ELF-1 (cell line): ENCODE results near the gene RHBDF2.
"Not testable (repeated sequence)": the region's sequence is repeated elsewhere in the genome, so short reads cannot be mapped to it uniquely, and the experiment has no call there.

Experiments used
- DNase-seq: peaks from one replicate; pipeline ENCODE4 v3.0.0-alpha.2; 2016; ENCODE audit warnings: low read depth, low spot score

RHBDF2 gene

GRCh38 chr17:76524598-76525512 lies 23.6 kb upstream of the RHBDF2 start:
- no peak for DNase-seq

- peak; percentile 91 for DNase-seq
Observed at GRCh38 chr17:76523084-76524037, 22.1 kb upstream of the RHBDF2 start.

- DNase-seq: not testable (repeated sequence)
Observed at GRCh38 chr17:76521683-76522082, 20.5 kb upstream of the RHBDF2 start.

- DNase-seq: no peak
Observed at GRCh38 chr17:76521262-76521661, 20.0 kb upstream of the RHBDF2 start.

GRCh38 chr17:76519048-76519966 lies 18.1 kb upstream of the RHBDF2 start:
- no peak for DNase-seq

GRCh38 chr17:76517638-76518038 lies 16.4 kb upstream of the RHBDF2 start:
- DNase-seq: no peak

GRCh38 chr17:76515274-76515949 lies 14.2 kb upstream of the RHBDF2 start:
- DNase-seq: no peak

GRCh38 chr17:76514355-76514754 lies 13.1 kb upstream of the RHBDF2 start:
- not testable (repeated sequence) for DNase-seq

- no peak for DNase-seq
Observed at GRCh38 chr17:76513306-76513692, 12.1 kb upstream of the RHBDF2 start.

- DNase-seq: no peak
Observed at GRCh38 chr17:76512366-76513305, 11.4 kb upstream of the RHBDF2 start.

- DNase-seq: no peak
Observed at GRCh38 chr17:76511668-76512365, 10.6 kb upstream of the RHBDF2 start.

GRCh38 chr17:76510831-76511244 lies 9.6 kb upstream of the RHBDF2 start:
- DNase-seq: no peak

- DNase-seq: not testable (repeated sequence)
Observed at GRCh38 chr17:76508472-76509063, 7.3 kb upstream of the RHBDF2 start.

- peak; percentile 91 for DNase-seq
Observed at GRCh38 chr17:76506408-76507345, 5.5 kb upstream of the RHBDF2 start.

- DNase-seq: no peak
Observed at GRCh38 chr17:76504117-76504516, 2.9 kb upstream of the RHBDF2 start.

- DNase-seq: no peak
Observed at GRCh38 chr17:76502341-76503211, 1.4 kb upstream of the RHBDF2 start.
